Activated CD4-positive, alpha-beta memory T cell treated with anti-CD3 and anti-CD28 coated beads for 36 hours (primary cell): ENCODE data around the gene MED10. TPM values are rescaled to one million over a fixed set of nuclear protein-coding genes. Genes with fewer than 3 reads are reported as not detected.
"Not testable (repeated sequence)": the region's sequence is repeated elsewhere in the genome, so short reads cannot be mapped to it uniquely, and the experiment has no call there.

Experiments used
- CTCF ChIA-PET: fragments of 350-600 bp; sonication (Branson Sonifier 250); formaldehyde crosslinking; loops from one replicate; lab custom pipeline; 2021; ENCODE audit warnings: antibody characterized with exemption, inconsistent platforms; lab: Charles Lee
- POLR2A ChIA-PET: fragments of 350-600 bp; sonication (Branson Sonifier 250); formaldehyde crosslinking; loops from one replicate; lab custom pipeline; 2021; ENCODE audit warnings: antibody characterized with exemption; lab: Charles Lee
- DNase-seq: peaks from one replicate; pipeline ENCODE4 v3.0.0-alpha.2; 2020
- H3K27ac Mint-ChIP-seq: one replicate; pipeline ENCODE4 v1.8.0; 2021; ENCODE audit warnings: mixed read lengths
- H3K27me3 Mint-ChIP-seq: one replicate; pipeline ENCODE4 v1.8.0; 2021; ENCODE audit warnings: mixed read lengths
- H3K36me3 Mint-ChIP-seq: one replicate; pipeline ENCODE4 v1.8.0; 2021; ENCODE audit warnings: mixed read lengths
- H3K4me1 Mint-ChIP-seq: one replicate; pipeline ENCODE4 v1.8.0; 2021; ENCODE audit warnings: low read depth, mixed read lengths
- H3K4me3 Mint-ChIP-seq: one replicate; pipeline ENCODE4 v1.8.0; 2021; ENCODE audit warnings: mild to moderate bottlenecking, mixed read lengths
- H3K9me3 Mint-ChIP-seq: one replicate; pipeline ENCODE4 v1.8.0; 2021; ENCODE audit warnings: mixed read lengths
- intact Hi-C: fragments of 100-400 bp; cut with micrococcal nuclease; formaldehyde crosslinking; loops from one replicate; pipeline ENCODE4 v1.15.1; 2023
- total RNA-seq, 2 experiments: library from RNA; stranded (reverse); gene quantifications; one replicate each; pipeline ENCODE4 v1.2.3, GENCODE V29; 2021

Gene MED10
- total RNA-seq, 2 experiments from 2014 or later, result 49.8 to 51.6 TPM

- no peaks in the 10 kb centered on the region for H3K27me3 Mint-ChIP-seq
- H3K4me1 Mint-ChIP-seq, result peaks cover 5% of the 10 kb centered on the region
- POLR2A ChIA-PET, result no interaction called here
- no peaks in the 10 kb centered on the region for H3K9me3 Mint-ChIP-seq
- CTCF ChIA-PET, result interaction anchor here (0.9 kb wide), 1 partner anchor 12 kb away, joined by 3 read pairs; no protein-coding TSS in a partner anchor
- peaks cover 47% of the 10 kb centered on the region for H3K36me3 Mint-ChIP-seq
- DNase-seq, result no peak
- no peak overlapping the region for H3K4me3 Mint-ChIP-seq
- H3K27ac Mint-ChIP-seq, result no peak overlapping the region
- intact Hi-C loops, result no loop called here
Observed at GRCh38 chr5:6365142-6365976, 13.0 kb downstream of the MED10 start.

- H3K9me3 Mint-ChIP-seq, H3K27me3 Mint-ChIP-seq, POLR2A ChIA-PET, H3K27ac Mint-ChIP-seq, DNase-seq, intact Hi-C loops, CTCF ChIA-PET, H3K4me3 Mint-ChIP-seq: not testable (repeated sequence)
- peaks cover 39% of the 10 kb centered on the region for H3K36me3 Mint-ChIP-seq
- H3K4me1 Mint-ChIP-seq, result peaks cover 14% of the 10 kb centered on the region
Observed at GRCh38 chr5:6363454-6364011, 14.8 kb downstream of the MED10 start.

GRCh38 chr5:6362846-6363245, 15.5 kb downstream of the MED10 start:
- Mint-ChIP-seq H3K27me3 (no peaks in the 10 kb centered on the region), H3K4me1 (peaks cover 14% of the 10 kb centered on the region), H3K27ac (no peak overlapping the region), H3K9me3 (no peaks in the 10 kb centered on the region), H3K36me3 (peaks cover 42% of the 10 kb centered on the region), H3K4me3 (no peak overlapping the region)
- intact Hi-C loops, result no loop called here
- ChIA-PET CTCF (no interaction called here), POLR2A (no interaction called here)
- no peak for DNase-seq

GRCh38 chr5:6361101-6361500, 17.2 kb downstream of the MED10 start:
- no peaks in the 10 kb centered on the region for H3K27me3 Mint-ChIP-seq
- ChIA-PET POLR2A (no interaction called here), CTCF (no interaction called here)
- no peak overlapping the region for H3K27ac Mint-ChIP-seq
- peaks cover 14% of the 10 kb centered on the region for H3K4me1 Mint-ChIP-seq
- no peaks in the 10 kb centered on the region for H3K9me3 Mint-ChIP-seq
- intact Hi-C loops, result no loop called here
- peaks cover 30% of the 10 kb centered on the region for H3K36me3 Mint-ChIP-seq
- no peak overlapping the region for H3K4me3 Mint-ChIP-seq
- no peak for DNase-seq

GRCh38 chr5:6360323-6361072, 17.8 kb downstream of the MED10 start:
- H3K9me3 Mint-ChIP-seq, result no peaks in the 10 kb centered on the region
- intact Hi-C loops, result no loop called here
- ChIA-PET POLR2A (interaction anchor here (0.6 to 1.2 kb wide), 2 partner anchors 13 to 18 kb away, joined by 3 read pairs; partner anchors contain the start of gene MED10), CTCF (no interaction called here)
- peaks cover 29% of the 10 kb centered on the region for H3K36me3 Mint-ChIP-seq
- no peaks in the 10 kb centered on the region for H3K27me3 Mint-ChIP-seq
- peak overlapping the region; percentile 64 for H3K27ac Mint-ChIP-seq
- no peak for DNase-seq
- H3K4me1 Mint-ChIP-seq, result peaks cover 14% of the 10 kb centered on the region
- no peak overlapping the region for H3K4me3 Mint-ChIP-seq

- CTCF ChIA-PET, result no interaction called here
- peak; percentile 31 for DNase-seq
- H3K9me3 Mint-ChIP-seq, result no peaks in the 10 kb centered on the region
- H3K4me1 Mint-ChIP-seq, result peaks cover 14% of the 10 kb centered on the region
- H3K36me3 Mint-ChIP-seq, result peaks cover 24% of the 10 kb centered on the region
- no peaks in the 10 kb centered on the region for H3K27me3 Mint-ChIP-seq
- intact Hi-C loops, result no loop called here
- POLR2A ChIA-PET, result interaction anchor here (0.6 to 1.2 kb wide), 2 partner anchors 14 to 19 kb away, joined by 3 read pairs; partner anchors contain the start of gene MED10
- peak overlapping the region; percentile 64 for H3K27ac Mint-ChIP-seq
- H3K4me3 Mint-ChIP-seq, result no peak overlapping the region
Observed at GRCh38 chr5:6359555-6360322, 18.6 kb downstream of the MED10 start.

GRCh38 chr5:6358434-6358820, 19.9 kb downstream of the MED10 start:
- peaks cover 14% of the 10 kb centered on the region for H3K4me1 Mint-ChIP-seq
- H3K27me3 Mint-ChIP-seq, result no peaks in the 10 kb centered on the region
- H3K36me3 Mint-ChIP-seq, result peaks cover 23% of the 10 kb centered on the region
- no peaks in the 10 kb centered on the region for H3K9me3 Mint-ChIP-seq
- CTCF ChIA-PET, result no interaction called here
- H3K4me3 Mint-ChIP-seq, result no peak overlapping the region
- POLR2A ChIA-PET, result no interaction called here
- no peak for DNase-seq
- intact Hi-C loops, result no loop called here
- no peak overlapping the region for H3K27ac Mint-ChIP-seq

- POLR2A ChIA-PET, result not testable (repeated sequence)
Observed at GRCh38 chr5:6357817-6358433, 20.4 kb downstream of the MED10 start.

GRCh38 chr5:6356578-6357164, 21.7 kb downstream of the MED10 start:
- CTCF ChIA-PET, result no interaction called here
- Mint-ChIP-seq H3K4me1 (peaks cover 14% of the 10 kb centered on the region), H3K4me3 (no peak overlapping the region), H3K27ac (no peak overlapping the region), H3K9me3 (no peaks in the 10 kb centered on the region), H3K27me3 (no peaks in the 10 kb centered on the region), H3K36me3 (peaks cover 16% of the 10 kb centered on the region)
- POLR2A ChIA-PET, result no interaction called here
- intact Hi-C loops, result no loop called here
- DNase-seq, result no peak

More at GRCh38 chr5:6357817-6358433, 20.4 kb downstream of the MED10 start:
- H3K27ac Mint-ChIP-seq, H3K27me3 Mint-ChIP-seq, H3K4me3 Mint-ChIP-seq, H3K9me3 Mint-ChIP-seq, intact Hi-C loops, CTCF ChIA-PET, DNase-seq: not testable (repeated sequence)
- peaks cover 14% of the 10 kb centered on the region for H3K4me1 Mint-ChIP-seq
- H3K36me3 Mint-ChIP-seq, result peaks cover 21% of the 10 kb centered on the region

GRCh38 chr5:6355294-6355693, 23.1 kb downstream of the MED10 start:
- ChIA-PET POLR2A (no interaction called here), CTCF (no interaction called here)
- H3K9me3 Mint-ChIP-seq, result no peaks in the 10 kb centered on the region
- no peak for DNase-seq
- H3K36me3 Mint-ChIP-seq, result peaks cover 13% of the 10 kb centered on the region
- intact Hi-C loops, result no loop called here
- H3K4me3 Mint-ChIP-seq, result no peak overlapping the region
- H3K4me1 Mint-ChIP-seq, result peaks cover 8% of the 10 kb centered on the region
- H3K27ac Mint-ChIP-seq, result no peak overlapping the region
- H3K27me3 Mint-ChIP-seq, result no peaks in the 10 kb centered on the region

- ChIA-PET POLR2A (no interaction called here), CTCF (no interaction called here)
- intact Hi-C loops, result no loop called here
- no peak overlapping the region for H3K4me3 Mint-ChIP-seq
- H3K4me1 Mint-ChIP-seq, result peaks cover 3% of the 10 kb centered on the region
- peaks cover 13% of the 10 kb centered on the region for H3K36me3 Mint-ChIP-seq
- DNase-seq, result no peak
- no peaks in the 10 kb centered on the region for H3K9me3 Mint-ChIP-seq
- no peak overlapping the region for H3K27ac Mint-ChIP-seq
- no peaks in the 10 kb centered on the region for H3K27me3 Mint-ChIP-seq
Observed at GRCh38 chr5:6354848-6355247, 23.5 kb downstream of the MED10 start.
